Neural progenitor cell (in vitro differentiated cells): ENCODE measurements around the gene YTHDF1.

Experiments
- CTCF ChIP-seq: fragments of 200-600 bp; sonication (generic); IDR thresholded peaks from 2 replicates; pipeline ENCODE4 v1.5.1; 2017; ENCODE audit warnings: antibody characterized with exemption, mild to moderate bottlenecking
- EZH2 ChIP-seq: fragments of 200-600 bp; sonication (generic); IDR thresholded peaks from 2 replicates; pipeline ENCODE4 v1.6.1; 2017; ENCODE audit warnings: antibody characterized with exemption, mild to moderate bottlenecking, moderate library complexity
- EZH2phosphoT487 ChIP-seq: fragments of 200-600 bp; sonication (generic); IDR thresholded peaks from 2 replicates; pipeline ENCODE4 v1.6.1; 2017; ENCODE audit warnings: antibody characterized with exemption

- no peak for TF ChIP-seq CTCF
- TF ChIP-seq EZH2phosphoT487: no peak
- TF ChIP-seq EZH2: no peak
Measured at GRCh38 chr20:63232235-63233060, 16.5 kb upstream of the YTHDF1 start.
